MG63 (cell line): ENCODE data around the gene OPCML. TPM values are rescaled to one million over a fixed set of nuclear protein-coding genes. Genes with fewer than 3 reads are reported as not detected.
A peak's percentile ranks its signal among the peaks of the same experiment; 100 is the strongest.

Experiments
- DNase-seq: peaks from one replicate; pipeline ENCODE4 v3.0.0-alpha.2; 2020
- H3K27me3 ChIP-seq: fragments of 250-450 bp; sonication (Bioruptor Pico); 2 replicates; pipeline ENCODE4 v1.5.1; 2020; ENCODE audit warnings: mild to moderate bottlenecking, moderate library complexity
- H3K36me3 ChIP-seq: fragments of 250-450 bp; sonication (Bioruptor Pico); 2 replicates; pipeline ENCODE4 v1.5.1; 2020; ENCODE audit warnings: mild to moderate bottlenecking, moderate library complexity
- H3K4me3 ChIP-seq: fragments of 250-450 bp; sonication (Bioruptor Pico); 2 replicates; pipeline ENCODE4 v1.5.1; 2020; ENCODE audit warnings: mild to moderate bottlenecking, moderate library complexity
- H3K9me3 ChIP-seq: fragments of 250-450 bp; sonication (Bioruptor Pico); 2 replicates; pipeline ENCODE4 v1.5.1; 2020; ENCODE audit warnings: mild to moderate bottlenecking, moderate library complexity
- total RNA-seq: library from RNA; depleted of rRNA; stranded (reverse); fragments of >200 nt; shearing (Covaris generic); gene quantifications from 2 replicates; pipeline ENCODE4 v1.2.3, GENCODE V29; 2014; ENCODE audit warnings: low replicate concordance

Gene OPCML
- total RNA-seq, 1 experiment from 2014 or later: not detected

DNA sequence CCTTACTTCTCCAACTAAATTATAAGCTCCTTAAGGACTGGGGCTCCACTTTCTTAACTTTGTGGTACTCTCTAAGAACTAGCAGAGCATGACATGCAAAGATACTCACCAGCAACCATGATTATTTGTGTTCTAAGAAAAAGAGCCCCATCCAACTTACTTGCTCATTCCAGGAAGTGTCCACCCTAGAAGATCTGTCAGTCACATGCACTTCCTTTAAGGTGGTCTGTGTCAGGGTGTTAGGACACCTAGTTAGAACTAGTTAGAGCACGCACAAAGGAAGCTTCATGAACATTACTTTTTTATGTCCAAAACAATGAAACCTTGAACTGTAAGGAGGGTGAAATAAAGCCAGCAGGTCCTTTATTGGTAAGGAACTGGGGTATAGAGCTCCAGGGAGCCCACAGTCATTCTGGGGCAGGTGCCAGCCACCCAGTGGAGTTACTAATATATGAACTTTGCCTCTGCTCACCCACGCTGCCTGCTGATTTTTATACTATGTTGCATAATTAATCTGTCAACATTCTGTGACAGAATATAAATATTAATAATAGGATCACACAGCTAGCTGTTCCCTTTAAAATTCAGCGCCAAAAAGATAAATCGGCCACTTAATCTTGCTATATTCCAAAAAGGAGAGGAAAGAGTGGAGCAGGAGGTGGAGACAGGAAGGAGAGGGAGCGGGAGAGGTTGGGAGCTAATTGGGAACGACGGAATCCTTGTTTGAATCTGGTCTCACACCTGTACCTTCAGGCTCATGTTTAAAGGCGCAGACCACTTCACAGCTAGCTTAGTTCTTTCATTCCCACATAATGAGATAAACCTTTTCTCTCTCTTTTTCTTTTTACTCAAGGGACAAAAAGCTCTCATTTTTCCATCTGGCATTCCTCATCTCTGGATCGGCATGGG, 755.0 kb downstream of the OPCML start:
- Histone ChIP-seq H3K27me3 (no peaks in the 10 kb centered on the region), H3K9me3 (no peaks in the 10 kb centered on the region), H3K4me3 (no peak overlapping the region), H3K36me3 (no peaks in the 10 kb centered on the region)
- DNase-seq: no peak

DNA sequence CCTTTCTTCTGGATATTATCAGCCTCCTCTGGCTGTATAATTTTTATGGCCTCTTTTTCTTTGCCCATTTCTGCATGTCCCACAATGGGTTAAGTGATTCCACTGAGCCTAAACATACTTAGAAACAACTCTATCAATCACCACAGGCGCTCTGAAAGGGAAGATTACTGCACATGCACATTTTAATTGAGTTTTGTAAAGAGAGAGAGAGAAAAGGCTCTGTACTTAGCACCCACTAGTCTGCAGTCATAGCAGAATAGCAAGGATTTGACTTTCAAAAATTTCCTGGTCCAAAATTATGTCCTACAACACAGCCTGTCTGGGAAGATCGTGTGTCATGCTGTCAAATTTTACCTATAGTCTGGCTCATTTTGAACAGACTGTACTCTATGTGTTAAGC, 758.5 kb downstream of the OPCML start:
- DNase-seq: no peak
- H3K9me3 ChIP-seq: no peaks in the 10 kb centered on the region
- no peaks in the 10 kb centered on the region for H3K27me3 ChIP-seq
- H3K36me3 ChIP-seq: no peaks in the 10 kb centered on the region
- no peak overlapping the region for H3K4me3 ChIP-seq

GRCh38 chr11:132772703-132773545, 759.4 kb downstream of the OPCML start:
- DNase-seq: no peak
- H3K9me3 ChIP-seq: no peaks in the 10 kb centered on the region
- no peak overlapping the region for H3K4me3 ChIP-seq
- no peaks in the 10 kb centered on the region for H3K36me3 ChIP-seq
- H3K27me3 ChIP-seq: no peaks in the 10 kb centered on the region

DNA sequence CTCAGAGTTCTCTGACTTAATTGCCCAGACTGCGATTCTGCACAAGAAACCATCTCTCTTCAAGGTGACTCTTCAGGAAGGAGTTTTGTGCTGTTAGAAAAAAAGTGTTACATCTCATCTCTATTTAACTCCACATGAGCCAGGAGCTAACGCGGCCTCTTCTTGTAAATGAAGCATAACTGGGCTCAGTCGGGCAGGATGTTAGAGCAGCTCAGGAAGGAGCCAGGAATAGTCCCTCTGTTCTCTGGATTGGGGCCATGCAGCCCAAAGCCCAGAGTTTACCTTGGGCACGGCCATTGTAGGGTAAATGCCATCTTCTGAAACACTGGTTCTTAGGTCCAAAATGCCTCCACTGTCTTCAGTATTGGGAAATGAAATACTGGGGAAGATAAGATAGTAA, 760.6 kb downstream of the OPCML start:
- Histone ChIP-seq H3K9me3 (no peaks in the 10 kb centered on the region), H3K36me3 (no peaks in the 10 kb centered on the region), H3K27me3 (no peaks in the 10 kb centered on the region), H3K4me3 (no peak overlapping the region)
- DNase-seq: no peak

GRCh38 chr11:132770829-132771530, 761.3 kb downstream of the OPCML start:
- Histone ChIP-seq H3K36me3 (no peaks in the 10 kb centered on the region), H3K27me3 (no peaks in the 10 kb centered on the region), H3K9me3 (no peaks in the 10 kb centered on the region), H3K4me3 (no peak overlapping the region)
- DNase-seq: no peak

DNA sequence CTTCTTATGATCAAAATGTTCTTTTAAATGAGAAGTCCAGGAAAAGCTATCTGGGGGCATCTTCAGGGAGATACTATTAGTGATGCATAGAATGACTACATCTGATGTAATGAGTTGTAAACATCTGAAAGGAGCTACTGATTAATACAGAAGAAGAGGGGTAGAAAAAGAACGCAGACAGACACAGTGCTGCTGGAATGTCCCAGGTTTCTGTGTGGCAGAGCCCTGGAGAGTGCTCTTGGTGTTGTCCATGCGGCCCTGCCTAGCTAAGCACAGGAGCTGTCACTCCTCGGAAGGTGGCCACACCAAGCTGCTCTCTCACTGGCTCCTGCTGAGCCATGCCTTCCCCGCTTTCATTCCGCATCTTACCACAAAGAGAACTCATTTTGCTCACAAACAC, 768.8 kb downstream of the OPCML start:
- no peak for DNase-seq
- Histone ChIP-seq H3K9me3 (no peaks in the 10 kb centered on the region), H3K36me3 (no peaks in the 10 kb centered on the region), H3K4me3 (no peak overlapping the region), H3K27me3 (no peaks in the 10 kb centered on the region)

GRCh38 chr11:132755934-132756333, 776.4 kb downstream of the OPCML start:
- H3K4me3 ChIP-seq: no peak overlapping the region
- no peaks in the 10 kb centered on the region for H3K27me3 ChIP-seq
- no peaks in the 10 kb centered on the region for H3K36me3 ChIP-seq
- H3K9me3 ChIP-seq: no peaks in the 10 kb centered on the region
- no peak for DNase-seq

DNA sequence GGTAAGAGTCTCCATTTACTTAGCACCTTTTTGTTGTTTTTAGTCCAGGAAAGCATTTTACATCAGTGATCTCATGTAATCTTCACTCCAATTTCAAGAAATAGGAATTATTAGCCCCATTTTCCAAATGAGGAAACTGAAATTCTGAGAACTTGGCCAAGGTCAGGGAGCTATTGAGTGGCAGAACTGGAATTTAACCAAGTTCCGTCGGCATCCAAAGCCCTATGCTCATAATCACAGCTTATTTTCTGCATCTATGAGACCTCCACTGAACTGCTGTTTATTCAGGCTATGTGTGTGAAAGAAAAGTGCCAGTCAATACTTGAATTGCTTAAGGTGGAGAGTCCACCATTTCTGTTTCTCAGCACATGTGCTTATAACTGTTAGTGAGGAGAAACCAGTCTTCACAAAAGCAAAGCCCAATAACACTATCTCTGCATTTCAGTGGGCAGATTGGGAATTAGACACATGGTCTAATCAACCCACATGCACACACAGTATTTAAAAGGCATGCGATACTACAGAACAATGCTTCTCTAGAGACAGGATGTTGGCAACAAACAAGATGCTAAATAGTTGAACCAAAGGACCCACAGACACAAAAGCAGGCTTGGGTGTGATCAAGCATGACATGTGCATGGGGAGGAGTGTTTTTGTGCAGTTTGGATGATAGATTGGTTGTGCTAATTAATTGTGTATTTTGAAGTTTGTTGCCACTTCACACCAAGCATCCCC, 780.6 kb downstream of the OPCML start:
- H3K36me3 ChIP-seq: no peaks in the 10 kb centered on the region
- H3K27me3 ChIP-seq: no peaks in the 10 kb centered on the region
- DNase-seq: no peak
- no peaks in the 10 kb centered on the region for H3K9me3 ChIP-seq
- H3K4me3 ChIP-seq: no peak overlapping the region

GRCh38 chr11:132746305-132746704, 786.0 kb downstream of the OPCML start:
- H3K4me3 ChIP-seq: no peak overlapping the region
- H3K27me3 ChIP-seq: no peaks in the 10 kb centered on the region
- no peaks in the 10 kb centered on the region for H3K9me3 ChIP-seq
- DNase-seq: no peak
- no peaks in the 10 kb centered on the region for H3K36me3 ChIP-seq

- no peaks in the 10 kb centered on the region; the same call in 1 of the 2 replicates for H3K27me3 ChIP-seq
- no peaks in the 10 kb centered on the region for H3K9me3 ChIP-seq
- no peak for DNase-seq
- no peak overlapping the region for H3K4me3 ChIP-seq
- no peaks in the 10 kb centered on the region for H3K36me3 ChIP-seq
Measured at GRCh38 chr11:132745306-132745705, 787.0 kb downstream of the OPCML start.

DNA sequence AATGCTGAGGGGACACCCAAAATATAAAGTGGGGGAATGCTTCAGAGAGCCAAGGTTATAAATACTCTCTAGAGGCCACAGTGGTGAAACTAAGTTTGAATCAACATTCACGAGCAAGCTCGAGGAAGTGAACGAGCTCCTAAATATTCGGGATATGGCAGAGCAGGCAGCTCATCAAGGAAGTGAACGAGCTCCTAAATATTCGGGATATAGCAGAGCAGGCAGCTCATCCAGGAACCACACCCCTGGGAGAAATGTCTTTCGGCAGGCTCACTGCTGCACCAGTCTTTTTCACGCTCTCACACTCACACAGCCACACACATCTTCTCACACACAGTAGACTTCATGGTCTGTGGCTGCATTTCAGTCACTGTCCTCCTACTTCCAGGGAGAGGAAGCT, 787.5 kb downstream of the OPCML start:
- Histone ChIP-seq H3K4me3 (no peak overlapping the region), H3K27me3 (no peaks in the 10 kb centered on the region; the same call in 1 of the 2 replicates), H3K9me3 (no peaks in the 10 kb centered on the region), H3K36me3 (no peaks in the 10 kb centered on the region)
- peak; percentile 26 for DNase-seq

- Histone ChIP-seq H3K4me3 (no peak overlapping the region), H3K27me3 (no peaks in the 10 kb centered on the region; the same call in 1 of the 2 replicates), H3K9me3 (no peaks in the 10 kb centered on the region), H3K36me3 (no peaks in the 10 kb centered on the region)
- DNase-seq: no peak
Measured at GRCh38 chr11:132743601-132744000, 788.7 kb downstream of the OPCML start.

GRCh38 chr11:132742929-132743328, 789.4 kb downstream of the OPCML start:
- Histone ChIP-seq H3K27me3 (no peaks in the 10 kb centered on the region; the same call in 1 of the 2 replicates), H3K36me3 (no peaks in the 10 kb centered on the region), H3K4me3 (no peak overlapping the region), H3K9me3 (no peaks in the 10 kb centered on the region)
- DNase-seq: no peak

GRCh38 chr11:132734217-132734616, 798.1 kb downstream of the OPCML start:
- H3K9me3 ChIP-seq: no peaks in the 10 kb centered on the region
- H3K36me3 ChIP-seq: no peaks in the 10 kb centered on the region
- no peak for DNase-seq
- H3K4me3 ChIP-seq: no peak overlapping the region
- no peaks in the 10 kb centered on the region; the same call in 1 of the 2 replicates for H3K27me3 ChIP-seq

DNA sequence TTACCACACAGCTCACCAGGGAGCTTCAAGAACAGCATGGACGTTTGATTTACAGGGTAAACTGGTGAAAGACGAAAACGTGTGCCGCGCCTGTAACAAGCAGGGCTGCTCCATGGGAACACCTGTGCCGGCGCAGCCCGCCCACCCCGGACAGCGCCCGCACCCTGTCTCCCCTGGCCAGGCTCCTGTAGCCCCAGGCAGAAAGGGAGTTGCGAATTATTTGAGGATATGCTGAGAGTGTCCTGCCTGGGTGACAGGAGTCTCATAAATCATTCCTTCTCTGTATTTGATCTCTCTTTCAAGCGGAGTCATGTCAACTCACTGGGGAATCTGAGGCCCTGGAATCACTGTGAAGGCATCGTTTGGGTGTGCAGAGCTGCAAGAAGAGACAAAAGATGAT, 804.3 kb downstream of the OPCML start:
- no peak for DNase-seq
- H3K9me3 ChIP-seq: no peaks in the 10 kb centered on the region
- H3K27me3 ChIP-seq: no peaks in the 10 kb centered on the region
- H3K36me3 ChIP-seq: no peaks in the 10 kb centered on the region
- no peak overlapping the region for H3K4me3 ChIP-seq

DNA sequence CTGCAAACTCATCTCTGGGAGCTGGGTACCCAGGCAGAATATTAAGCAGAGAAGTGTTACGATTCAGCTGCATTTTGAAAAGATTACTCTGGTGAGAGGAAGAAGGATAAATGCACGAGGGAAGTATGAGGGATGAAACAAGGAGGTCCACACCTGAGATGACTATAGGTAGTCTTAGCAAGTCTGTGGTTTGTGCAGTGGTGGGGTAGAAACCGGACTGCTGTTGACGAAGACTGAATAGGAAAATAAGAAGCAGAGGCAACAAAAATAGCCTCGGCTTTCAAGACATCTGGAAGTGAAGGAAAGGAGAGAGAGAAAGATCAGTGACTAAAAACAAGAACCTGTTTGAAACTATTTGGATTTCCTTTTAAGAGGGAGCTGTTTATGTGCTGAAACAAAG, 810.8 kb downstream of the OPCML start:
- H3K4me3 ChIP-seq: no peak overlapping the region
- H3K36me3 ChIP-seq: no peaks in the 10 kb centered on the region
- H3K27me3 ChIP-seq: no peaks in the 10 kb centered on the region
- no peak for DNase-seq
- H3K9me3 ChIP-seq: no peaks in the 10 kb centered on the region
